Right lobe of liver (tissue), 6 donors: ENCODE measurements around the gene ELN. TPM values are rescaled to one million over a fixed set of nuclear protein-coding genes. Genes with fewer than 3 reads are reported as not detected.

Source experiments
- ATAC-seq, 4 donors: fragments of 200-7000 bp; cut with Tn5 transposase; one replicate each; pipeline ENCODE4 v1.9.1; 2020; ENCODE audit warnings: mild to moderate bottlenecking in 4 of 4, moderate library complexity in 4 of 4
- DNase-seq, 3 donors: peaks; one replicate each; pipeline ENCODE4 v3.0.0-alpha.2; 2020
- H3K27ac ChIP-seq, 3 donors: fragments of 200-600 bp; one replicate each; pipeline ENCODE4 v1.8.0; 2022
- H3K27me3 ChIP-seq, 2 donors: fragments of 200-600 bp; one replicate each; pipeline ENCODE4 v1.8.0; 2022
- H3K36me3 ChIP-seq, 4 donors: fragments of 200-600 bp; sonication (generic) in 1 of 4; one replicate each; pipeline versions ENCODE4 v1.5.1 to v1.8.0; 2017 to 2022; ENCODE audit warnings: control low read depth in 1 of 4
- H3K4me1 ChIP-seq, 4 donors: fragments of 200-600 bp; sonication (generic) in 1 of 4; one replicate each; pipeline versions ENCODE4 v1.5.1 to v1.8.0; 2017 to 2022; ENCODE audit warnings: control low read depth in 1 of 4
- H3K4me3 ChIP-seq, 3 donors: fragments of 200-600 bp; one replicate each; pipeline ENCODE4 v1.8.0; 2022
- H3K9me3 ChIP-seq, 4 donors: fragments of 200-600 bp; sonication (generic) in 1 of 4; one replicate each; pipeline versions ENCODE4 v1.5.1 to v1.8.0; 2017 to 2022; ENCODE audit warnings: control low read depth in 1 of 4
- POLR2A ChIP-seq: fragments of 450-650 bp; IDR thresholded peaks from one replicate; pipeline ENCODE4 v1.6.1; 2017; ENCODE audit warnings: antibody characterized with exemption, mild to moderate bottlenecking
- WGBS: methylation state at CpG from one replicate; pipeline ENCODE4 v1.1.6; 2018; ENCODE audit warnings: low coverage, low lambda C conversion rate; ENCODE audit not compliant: insufficient coverage; ENCODE audit errors: missing lambda C conversion rate; 5-methylcytosine and 5-hydroxymethylcytosine counted together
- intact Hi-C, 2 donors: fragments of 100-400 bp; cut with DNase I; formaldehyde crosslinking; loops; one replicate each; pipeline versions ENCODE4 v1.11.2 to v1.14.1; 2022
- total RNA-seq, 6 experiments: library from RNA; depleted of rRNA in 2 of 6; stranded (reverse); fragments of >200 nt in 2 of 6; fragmentation: NEBNext Ultra II Directional in 3 of 6; extraction: Animal tissue kit (Norgen Biotek cat#: 25700) in 3 of 6; gene quantifications; one replicate each; pipeline versions ENCODE4 v1.1.0 to v1.2.4, GENCODE V29; 2016 to 2023
- TF ChIP-seq, protein P1 (sequence below), 4 donors: fragments of 200-600 bp in 3 of 4; fragments of 450-650 bp in 1 of 4; IDR thresholded peaks; one replicate each; pipeline versions ENCODE4 v1.5.1 to v1.8.0; 2016 to 2022; ENCODE audit warnings: antibody characterized with exemption in 4 of 4, mild to moderate bottlenecking in 2 of 4
- donor health status: DM: no; HTN: yes; CAD: no.
- donor health status: DM: no; HTN: no; CAD: no.
- donor health status: DM: no; HTN: no; CAD: no.
- donor health status: DM: no; HTN: yes; CAD: no.
- donor health status: DM: no; HTN: yes; CAD: no.

ELN gene
- total RNA-seq, 6 experiments from 2014 or later: 3.0 to 11.7 (median 5.3) TPM

DNA sequence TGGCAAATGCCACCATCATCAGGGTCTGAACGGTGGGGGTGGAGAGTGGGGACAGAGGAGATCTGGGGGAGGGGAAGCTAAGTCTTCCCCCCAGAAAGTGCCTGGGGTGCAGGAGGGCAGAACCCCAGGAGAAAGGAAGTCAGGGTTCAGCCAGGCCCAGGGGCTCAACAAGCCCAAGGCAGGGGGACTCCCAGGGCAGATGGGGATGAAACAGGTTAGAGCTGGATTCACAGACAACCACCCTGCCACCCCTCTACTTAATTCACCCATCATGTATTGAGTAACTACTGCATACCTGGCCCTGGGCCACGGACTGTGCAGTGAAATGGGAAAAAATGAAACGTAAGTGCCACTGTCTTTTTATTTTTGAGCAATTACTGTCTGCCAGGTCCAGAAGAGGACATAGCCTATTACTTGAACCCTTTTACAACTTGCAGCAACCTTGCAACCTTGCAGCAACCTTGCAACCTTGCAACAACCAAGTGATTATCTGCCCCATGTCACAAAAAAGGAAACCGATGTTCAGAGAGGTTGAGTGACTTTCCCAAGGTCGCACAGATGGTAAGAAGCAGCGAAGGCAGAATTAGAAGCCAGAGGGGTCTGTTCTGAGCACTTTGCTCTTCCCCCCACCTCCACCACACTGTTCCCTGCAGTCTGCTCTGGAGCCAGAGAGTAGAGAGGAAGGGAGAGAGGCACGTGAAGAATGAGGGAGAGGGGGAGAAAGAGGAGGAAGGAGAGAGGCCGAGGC, 4.8 kb downstream of the ELN start:
- H3K27ac ChIP-seq: no peak overlapping the region
- no peaks in the 10 kb centered on the region for H3K27me3 ChIP-seq
- H3K4me1 ChIP-seq: peaks cover 0 to 4% (median 0%) of the 10 kb centered on the region in 4 donors
- ATAC-seq: no peak
- DNase-seq: no peak
- 61% methylated on average over 5 of the region's 8 CpGs for WGBS
- H3K36me3 ChIP-seq: no peaks in the 10 kb centered on the region
- no peak overlapping the region for H3K4me3 ChIP-seq
- intact Hi-C loops: no loop called here
- H3K9me3 ChIP-seq: no peaks in the 10 kb centered on the region
- TF ChIP-seq, protein P1, sequence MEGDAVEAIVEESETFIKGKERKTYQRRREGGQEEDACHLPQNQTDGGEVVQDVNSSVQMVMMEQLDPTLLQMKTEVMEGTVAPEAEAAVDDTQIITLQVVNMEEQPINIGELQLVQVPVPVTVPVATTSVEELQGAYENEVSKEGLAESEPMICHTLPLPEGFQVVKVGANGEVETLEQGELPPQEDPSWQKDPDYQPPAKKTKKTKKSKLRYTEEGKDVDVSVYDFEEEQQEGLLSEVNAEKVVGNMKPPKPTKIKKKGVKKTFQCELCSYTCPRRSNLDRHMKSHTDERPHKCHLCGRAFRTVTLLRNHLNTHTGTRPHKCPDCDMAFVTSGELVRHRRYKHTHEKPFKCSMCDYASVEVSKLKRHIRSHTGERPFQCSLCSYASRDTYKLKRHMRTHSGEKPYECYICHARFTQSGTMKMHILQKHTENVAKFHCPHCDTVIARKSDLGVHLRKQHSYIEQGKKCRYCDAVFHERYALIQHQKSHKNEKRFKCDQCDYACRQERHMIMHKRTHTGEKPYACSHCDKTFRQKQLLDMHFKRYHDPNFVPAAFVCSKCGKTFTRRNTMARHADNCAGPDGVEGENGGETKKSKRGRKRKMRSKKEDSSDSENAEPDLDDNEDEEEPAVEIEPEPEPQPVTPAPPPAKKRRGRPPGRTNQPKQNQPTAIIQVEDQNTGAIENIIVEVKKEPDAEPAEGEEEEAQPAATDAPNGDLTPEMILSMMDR (IDR thresholded peaks at IDR 0.05): no peak
- TF ChIP-seq POLR2A: no peak

GRCh38 chr7:74033372-74034311, 5.7 kb downstream of the ELN start:
- no peak overlapping the region for H3K27ac ChIP-seq
- ATAC-seq (peak; percentile 14 to 38 (median 28)), DNase-seq (no peak)
- H3K4me1 ChIP-seq: peaks cover 0 to 4% (median 0%) of the 10 kb centered on the region in 4 donors
- no peak for TF ChIP-seq POLR2A
- TF ChIP-seq, protein P1 (IDR thresholded peaks at IDR 0.05): no peak
- H3K4me3 ChIP-seq: no peak overlapping the region
- no peaks in the 10 kb centered on the region for H3K27me3 ChIP-seq
- H3K36me3 ChIP-seq: no peaks in the 10 kb centered on the region
- H3K9me3 ChIP-seq: no peaks in the 10 kb centered on the region
- 57% methylated on average over 6 of the region's 37 CpGs for WGBS
- intact Hi-C loops: no loop called here

DNA sequence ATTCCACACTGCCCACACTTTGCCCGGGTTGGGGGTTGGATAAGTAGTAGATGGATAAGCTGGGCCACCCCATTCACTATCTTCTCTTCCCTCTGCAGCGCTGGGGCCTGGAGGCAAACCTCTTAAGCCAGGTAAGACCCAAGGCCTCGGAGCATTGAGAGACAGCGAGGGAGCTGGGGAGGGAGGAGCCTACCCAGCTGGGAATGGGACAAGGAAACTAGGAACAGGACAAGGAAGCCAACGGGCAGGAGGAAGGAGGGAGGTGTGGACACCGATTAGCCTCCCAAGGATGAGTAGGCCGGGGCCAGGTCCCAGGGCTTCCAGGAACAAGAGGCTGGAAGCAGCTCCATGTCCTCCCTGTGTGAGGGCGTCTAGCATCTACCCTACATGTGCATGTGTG, 9.6 kb downstream of the ELN start:
- Histone ChIP-seq H3K27me3 (no peaks in the 10 kb centered on the region), H3K36me3 (no peaks in the 10 kb centered on the region), H3K4me1 (no peaks in the 10 kb centered on the region), H3K4me3 (no peak overlapping the region), H3K27ac (no peak overlapping the region), H3K9me3 (no peaks in the 10 kb centered on the region)
- intact Hi-C loops: no loop called here
- WGBS: 60% methylated on average over 1 of the region's 8 CpGs
- DNase-seq: no peak
- ATAC-seq: no peak
- TF ChIP-seq, protein P1 (IDR thresholded peaks at IDR 0.05): no peak
- no peak for TF ChIP-seq POLR2A

DNA sequence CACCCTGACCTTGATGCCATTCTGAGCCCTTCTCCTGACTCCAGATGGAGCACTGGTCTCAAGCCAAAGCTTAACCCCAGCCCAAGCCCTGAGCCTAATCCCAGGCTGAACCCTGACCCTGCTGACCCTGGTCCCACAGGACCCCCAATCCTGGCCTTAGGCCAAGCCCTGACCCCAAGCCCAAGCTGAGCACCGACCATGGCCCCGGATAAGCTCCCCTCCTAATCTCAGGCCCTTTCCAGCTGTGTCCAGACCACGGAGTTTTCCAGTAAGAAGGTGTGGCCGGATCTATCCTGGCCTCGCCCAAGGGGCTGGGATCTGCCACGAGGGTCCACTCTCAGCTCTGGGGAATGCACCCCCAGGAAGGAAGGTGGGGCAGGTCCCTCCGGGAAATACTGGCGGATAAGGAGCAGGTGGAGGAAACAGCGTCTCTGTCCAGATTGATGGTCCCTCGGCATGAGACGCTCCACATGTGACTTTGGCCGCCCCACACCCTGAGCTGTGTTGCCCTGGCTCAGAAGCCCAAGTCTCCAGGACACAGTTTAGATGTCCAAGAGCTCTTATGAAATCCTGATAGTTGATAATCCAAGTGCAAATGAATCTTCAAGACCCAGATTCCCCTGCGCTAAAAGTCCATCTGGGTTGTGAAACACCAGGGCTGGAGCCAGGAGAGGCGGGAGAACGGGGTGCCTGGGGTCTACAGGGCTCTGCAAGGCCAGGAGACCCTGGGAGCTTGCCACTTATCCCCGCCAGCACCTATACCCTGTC, 10.4 kb downstream of the ELN start:
- intact Hi-C loops: no loop called here
- Histone ChIP-seq H3K27ac (no peak overlapping the region), H3K4me1 (no peaks in the 10 kb centered on the region), H3K4me3 (no peak overlapping the region), H3K9me3 (no peaks in the 10 kb centered on the region), H3K36me3 (no peaks in the 10 kb centered on the region), H3K27me3 (no peaks in the 10 kb centered on the region)
- WGBS: 57% methylated on average over 8 of the region's 16 CpGs
- no peak for ATAC-seq
- no peak for DNase-seq
- no peak for TF ChIP-seq POLR2A
- TF ChIP-seq, protein P1 (IDR thresholded peaks at IDR 0.05): no peak
